PFSK-1 (cell line): ENCODE data around the gene PGGHG.

Experiments
- FOXP2 ChIP-seq: optimal IDR thresholded peaks from 2 replicates; pipeline ENCODE3; 2011; ENCODE audit warnings: borderline replicate concordance, control low read depth, inconsistent platforms; ENCODE audit not compliant: insufficient read depth; ENCODE audit errors: extremely low read length, extremely low read depth
- POLR2AphosphoS5 ChIP-seq: IDR thresholded peaks from 2 replicates; pipeline ENCODE4 v1.6.1; 2012; ENCODE audit warnings: low read depth, mild to moderate bottlenecking, control low read depth, low read length, moderate library complexity
- REST ChIP-seq, 2 experiments: IDR thresholded peaks; 2 replicates each; pipeline versions ENCODE4 v1.6.1 to v1.8.0; 2011 to 2012; ENCODE audit warnings: low read depth in 2 of 2, low read length in 2 of 2, control low read depth in 1 of 2, inconsistent platforms in 1 of 2, mild to moderate bottlenecking in 1 of 2, moderate library complexity in 1 of 2; ENCODE audit not compliant: insufficient read depth in 1 of 2
- SIN3A ChIP-seq: IDR thresholded peaks from 2 replicates; pipeline ENCODE4 v1.6.1; 2012; ENCODE audit warnings: mild to moderate bottlenecking, low read length, moderate library complexity, borderline replicate concordance; ENCODE audit not compliant: insufficient read depth
- TAF1 ChIP-seq: IDR thresholded peaks from 2 replicates; pipeline ENCODE4 v1.6.1; 2012; ENCODE audit warnings: low read length, control low read depth, borderline replicate concordance; ENCODE audit not compliant: insufficient read depth

PGGHG gene

DNA sequence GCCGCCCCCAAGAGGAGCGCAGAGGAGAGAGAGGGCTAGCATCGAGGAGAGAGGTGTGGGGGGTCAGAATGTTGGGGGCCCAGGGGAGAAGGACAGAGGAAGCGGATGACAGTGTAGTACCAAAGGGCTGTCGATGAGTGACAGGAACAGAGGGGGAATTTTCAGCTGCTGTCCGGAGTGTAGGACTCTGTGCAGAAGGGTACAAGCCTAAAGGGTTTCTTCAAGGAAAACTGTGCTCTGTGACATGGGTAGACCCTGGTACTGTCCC lies 16.1 kb upstream of the PGGHG start:
- TF ChIP-seq REST (IDR thresholded peaks at IDR 0.05; ENCODE audit: insufficient read depth in 1 of 2, low read depth in 2 of 2, low read length in 2 of 2) (no peak), TAF1 (no peak), SIN3A (no peak), POLR2AphosphoS5 (no peak)

DNA sequence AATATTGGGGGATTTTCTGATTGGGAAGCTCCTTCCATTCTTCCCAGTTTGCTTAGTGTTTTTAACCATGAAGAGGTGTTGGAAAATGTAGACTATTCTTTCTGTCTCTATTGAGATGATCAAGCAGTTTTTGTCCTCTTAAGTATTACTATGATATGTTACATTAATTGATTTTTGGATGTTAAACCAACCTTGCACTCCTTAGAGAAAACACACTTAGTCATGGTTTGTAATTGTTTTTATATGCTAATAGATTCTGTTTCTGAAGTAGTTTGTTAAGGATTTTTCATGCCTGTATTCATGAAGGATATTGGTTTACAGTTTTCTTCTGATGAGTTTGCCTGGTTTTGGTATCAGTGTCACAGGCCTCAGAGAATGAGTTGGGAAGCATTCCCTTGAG lies 12.7 kb upstream of the PGGHG start:
- TF ChIP-seq FOXP2 (no peak), TAF1 (no peak), POLR2AphosphoS5 (no peak), REST (IDR thresholded peaks at IDR 0.05; ENCODE audit: insufficient read depth in 1 of 2, low read depth in 2 of 2, low read length in 2 of 2) (no peak), SIN3A (no peak)

GRCh38 chr11:278001-278951 lies 10.7 kb upstream of the PGGHG start, which contains the start of gene NLRP6:
Gene NLRP6, plus strand, starts transcription at chr11:278407. Its CDS starts 163 bp downstream, at chr11:278570.
- TF ChIP-seq REST (IDR thresholded peaks at IDR 0.05; ENCODE audit: insufficient read depth in 1 of 2, low read depth in 2 of 2, low read length in 2 of 2) (no peak), FOXP2 (no peak), POLR2AphosphoS5 (no peak), SIN3A (no peak), TAF1 (no peak)

- TF ChIP-seq TAF1 (no peak), REST (IDR thresholded peaks at IDR 0.05; ENCODE audit: insufficient read depth in 1 of 2, low read depth in 2 of 2, low read length in 2 of 2) (no peak), SIN3A (no peak), POLR2AphosphoS5 (no peak), FOXP2 (no peak)
These were observed 9.6 kb upstream of the PGGHG start for GRCh38 chr11:279040-279965.
